T-helper 2 cell (primary cell): Measurements from ENCODE around the gene FBXW5.

ENCODE experiments used
- DNase-seq, 5 experiments: peaks; one replicate each; pipeline versions ENCODE4 v3.0.0 to v3.0.0-alpha.2; 2012 to 2022

FBXW5 gene

GRCh38 chr9:136931611-136932130, 12.9 kb downstream of the FBXW5 start:
- no peak for DNase-seq

- DNase-seq, result no peak
These were observed 14.5 kb downstream of the FBXW5 start for GRCh38 chr9:136930014-136930413.

GRCh38 chr9:136928591-136928990, 15.9 kb downstream of the FBXW5 start:
- no peak for DNase-seq

- DNase-seq, result no peak
These were observed 16.9 kb downstream of the FBXW5 start for GRCh38 chr9:136927343-136928271.

- no peak for DNase-seq
These were observed 17.8 kb downstream of the FBXW5 start for GRCh38 chr9:136926749-136927148.

- DNase-seq, result no peak
These were observed 18.3 kb downstream of the FBXW5 start for GRCh38 chr9:136926154-136926704.

- DNase-seq, result no peak
These were observed 19.0 kb downstream of the FBXW5 start for GRCh38 chr9:136925414-136926153.

GRCh38 chr9:136923881-136924280, 20.7 kb downstream of the FBXW5 start:
- DNase-seq, result no peak

GRCh38 chr9:136922540-136922939, 22.0 kb downstream of the FBXW5 start:
- DNase-seq, result no peak

GRCh38 chr9:136921718-136922117, 22.8 kb downstream of the FBXW5 start:
- no peak for DNase-seq

GRCh38 chr9:136921307-136921706, 23.2 kb downstream of the FBXW5 start:
- DNase-seq, result no peak

GRCh38 chr9:136920734-136921231, 23.8 kb downstream of the FBXW5 start:
- DNase-seq, result no peak

- no peak for DNase-seq
These were observed 24.5 kb downstream of the FBXW5 start for GRCh38 chr9:136920069-136920468.

GRCh38 chr9:136917902-136918301, 26.6 kb downstream of the FBXW5 start:
- DNase-seq, result no peak

- DNase-seq, result peak in 1 of 5 experiments; percentile 48
These were observed 28.0 kb downstream of the FBXW5 start for GRCh38 chr9:136916330-136917184.

GRCh38 chr9:136915632-136916329, 28.8 kb downstream of the FBXW5 start:
- DNase-seq, result no peak

GRCh38 chr9:136913701-136914438, 30.7 kb downstream of the FBXW5 start:
- no peak for DNase-seq

- no peak for DNase-seq
These were observed 33.7 kb downstream of the FBXW5 start for GRCh38 chr9:136910901-136911245.

GRCh38 chr9:136910197-136910900, 34.2 kb downstream of the FBXW5 start:
- no peak for DNase-seq
